Measurements from ENCODE around the gene AMPD2.
A peak's percentile ranks its signal among the peaks of the same experiment; 100 is the strongest.

The AMPD2 gene

GRCh38 chr1:109632671-109633346 lies 13.2 kb downstream of the AMPD2 start:
- peaks cover 16% of the 10 kb centered on the region for H3K4me1 Mint-ChIP-seq (ENCODE audit: low read depth)
- H3K9me3 Mint-ChIP-seq (ENCODE audit: low read depth): no peaks in the 10 kb centered on the region
- H3K4me3 Mint-ChIP-seq: no peak overlapping the region
- no peak overlapping the region for H3K27ac Mint-ChIP-seq
- H3K36me3 Mint-ChIP-seq: peaks cover 2% of the 10 kb centered on the region
- no peaks in the 10 kb centered on the region for H3K27me3 Mint-ChIP-seq

GRCh38 chr1:109634292-109634691 lies 14.7 kb downstream of the AMPD2 start:
- Mint-ChIP-seq H3K9me3 (ENCODE audit: low read depth) (no peaks in the 10 kb centered on the region), H3K4me1 (ENCODE audit: low read depth) (peaks cover 15% of the 10 kb centered on the region), H3K27me3 (no peaks in the 10 kb centered on the region), H3K36me3 (peaks cover 2% of the 10 kb centered on the region), H3K27ac (no peak overlapping the region), H3K4me3 (no peak overlapping the region)

- Mint-ChIP-seq H3K4me1 (ENCODE audit: low read depth) (peaks cover 16% of the 10 kb centered on the region), H3K27ac (no peak overlapping the region), H3K36me3 (peaks cover 2% of the 10 kb centered on the region), H3K4me3 (no peak overlapping the region), H3K9me3 (ENCODE audit: low read depth) (no peaks in the 10 kb centered on the region), H3K27me3 (peaks cover under 1% of the 10 kb centered on the region)
These were observed 15.4 kb downstream of the AMPD2 start for GRCh38 chr1:109634771-109635750.

- Mint-ChIP-seq H3K36me3 (peaks cover 2% of the 10 kb centered on the region), H3K4me1 (ENCODE audit: low read depth) (peaks cover 18% of the 10 kb centered on the region), H3K27ac (no peak overlapping the region), H3K4me3 (no peak overlapping the region), H3K9me3 (ENCODE audit: low read depth) (no peaks in the 10 kb centered on the region), H3K27me3 (peaks cover 2% of the 10 kb centered on the region)
These were observed 16.2 kb downstream of the AMPD2 start for GRCh38 chr1:109635862-109636200.

GRCh38 chr1:109636201-109636952 lies 16.7 kb downstream of the AMPD2 start:
- H3K4me1 Mint-ChIP-seq (ENCODE audit: low read depth): peaks cover 18% of the 10 kb centered on the region

GRCh38 chr1:109637446-109637845 lies 17.8 kb downstream of the AMPD2 start:
- no peaks in the 10 kb centered on the region for H3K36me3 Mint-ChIP-seq
- H3K4me1 Mint-ChIP-seq (ENCODE audit: low read depth): peaks cover 18% of the 10 kb centered on the region
- H3K27me3 Mint-ChIP-seq: peaks cover 2% of the 10 kb centered on the region
- no peak overlapping the region for H3K27ac Mint-ChIP-seq
- no peak overlapping the region for H3K4me3 Mint-ChIP-seq
- no peaks in the 10 kb centered on the region for H3K9me3 Mint-ChIP-seq (ENCODE audit: low read depth)

More at GRCh38 chr1:109636201-109636952, 16.7 kb downstream of the AMPD2 start:
- no peak overlapping the region for H3K27ac Mint-ChIP-seq
- H3K4me3 Mint-ChIP-seq: no peak overlapping the region
- peaks cover 2% of the 10 kb centered on the region for H3K36me3 Mint-ChIP-seq
- no peaks in the 10 kb centered on the region for H3K9me3 Mint-ChIP-seq (ENCODE audit: low read depth)
- peaks cover 2% of the 10 kb centered on the region for H3K27me3 Mint-ChIP-seq

- no peaks in the 10 kb centered on the region for H3K9me3 Mint-ChIP-seq (ENCODE audit: low read depth)
- H3K27me3 Mint-ChIP-seq: peaks cover 2% of the 10 kb centered on the region
- no peaks in the 10 kb centered on the region for H3K36me3 Mint-ChIP-seq
These were observed 19.6 kb downstream of the AMPD2 start for GRCh38 chr1:109639063-109639840.

GRCh38 chr1:109639841-109640184 lies 20.2 kb downstream of the AMPD2 start:
- Mint-ChIP-seq H3K4me3 (no peak overlapping the region), H3K36me3 (no peaks in the 10 kb centered on the region), H3K4me1 (ENCODE audit: low read depth) (peaks cover 12% of the 10 kb centered on the region), H3K27ac (peak overlapping the region; percentile 34), H3K9me3 (ENCODE audit: low read depth) (no peaks in the 10 kb centered on the region), H3K27me3 (peaks cover 2% of the 10 kb centered on the region)

More at GRCh38 chr1:109639063-109639840, 19.6 kb downstream of the AMPD2 start:
- Mint-ChIP-seq H3K4me1 (ENCODE audit: low read depth) (peaks cover 17% of the 10 kb centered on the region), H3K27ac (no peak overlapping the region), H3K4me3 (no peak overlapping the region)

- Mint-ChIP-seq H3K4me1 (ENCODE audit: low read depth) (peaks cover 6% of the 10 kb centered on the region), H3K27ac (peak overlapping the region; percentile 34), H3K27me3 (peaks cover 2% of the 10 kb centered on the region), H3K4me3 (no peak overlapping the region), H3K9me3 (ENCODE audit: low read depth) (no peaks in the 10 kb centered on the region), H3K36me3 (no peaks in the 10 kb centered on the region)
These were observed 20.7 kb downstream of the AMPD2 start for GRCh38 chr1:109640285-109640865.

GRCh38 chr1:109641078-109641740 lies 21.6 kb downstream of the AMPD2 start:
- Mint-ChIP-seq H3K9me3 (ENCODE audit: low read depth) (no peaks in the 10 kb centered on the region), H3K27me3 (peaks cover 2% of the 10 kb centered on the region), H3K27ac (no peak overlapping the region), H3K36me3 (no peaks in the 10 kb centered on the region), H3K4me3 (no peak overlapping the region), H3K4me1 (ENCODE audit: low read depth) (peaks cover 3% of the 10 kb centered on the region)

- Mint-ChIP-seq H3K27me3 (peaks cover 2% of the 10 kb centered on the region), H3K4me3 (no peak overlapping the region), H3K36me3 (no peaks in the 10 kb centered on the region), H3K27ac (no peak overlapping the region), H3K4me1 (ENCODE audit: low read depth) (peaks cover 3% of the 10 kb centered on the region), H3K9me3 (ENCODE audit: low read depth) (no peaks in the 10 kb centered on the region)
These were observed 22.2 kb downstream of the AMPD2 start for GRCh38 chr1:109641861-109642260.

- no peaks in the 10 kb centered on the region for H3K9me3 Mint-ChIP-seq (ENCODE audit: low read depth)
- peaks cover 3% of the 10 kb centered on the region for H3K4me1 Mint-ChIP-seq (ENCODE audit: low read depth)
- H3K4me3 Mint-ChIP-seq: no peak overlapping the region
- H3K27me3 Mint-ChIP-seq: peaks cover 2% of the 10 kb centered on the region
- H3K36me3 Mint-ChIP-seq: no peaks in the 10 kb centered on the region
- H3K27ac Mint-ChIP-seq: no peak overlapping the region
These were observed 23.0 kb downstream of the AMPD2 start for GRCh38 chr1:109642626-109643025.

- peaks cover 2% of the 10 kb centered on the region for H3K27me3 Mint-ChIP-seq
- no peaks in the 10 kb centered on the region for H3K9me3 Mint-ChIP-seq (ENCODE audit: low read depth)
- no peak overlapping the region for H3K4me3 Mint-ChIP-seq
- peaks cover 3% of the 10 kb centered on the region for H3K4me1 Mint-ChIP-seq (ENCODE audit: low read depth)
- H3K36me3 Mint-ChIP-seq: no peaks in the 10 kb centered on the region
- no peak overlapping the region for H3K27ac Mint-ChIP-seq
These were observed 24.0 kb downstream of the AMPD2 start for GRCh38 chr1:109643385-109644230.
